Measurements from ENCODE around the gene PEAK1. TPM values are rescaled to one million over a fixed set of nuclear protein-coding genes. Genes with fewer than 3 reads are reported as not detected.

PEAK1 gene
- total RNA-seq, 1 experiment from 2014 or later: 12.4 TPM

- no peak for DNase-seq (ENCODE audit: low read depth)
These were observed 19.6 kb downstream of the PEAK1 start for GRCh38 chr15:77400258-77400657.

- DNase-seq (ENCODE audit: low read depth): no peak
These were observed 21.0 kb downstream of the PEAK1 start for GRCh38 chr15:77398927-77399326.

GRCh38 chr15:77396692-77397091 lies 23.2 kb downstream of the PEAK1 start:
- no peak for DNase-seq (ENCODE audit: low read depth)

GRCh38 chr15:77395013-77395774 lies 24.7 kb downstream of the PEAK1 start:
- DNase-seq (ENCODE audit: low read depth): no peak

GRCh38 chr15:77393471-77393840 lies 26.4 kb downstream of the PEAK1 start:
- DNase-seq (ENCODE audit: low read depth): peak; percentile 40

- no peak for DNase-seq (ENCODE audit: low read depth)
These were observed 27.0 kb downstream of the PEAK1 start for GRCh38 chr15:77392762-77393470.

GRCh38 chr15:77391372-77391951 lies 28.4 kb downstream of the PEAK1 start:
- no peak for DNase-seq (ENCODE audit: low read depth)

- DNase-seq (ENCODE audit: low read depth): peak; percentile 42
These were observed 32.4 kb downstream of the PEAK1 start for GRCh38 chr15:77387365-77388105.

- no peak for DNase-seq (ENCODE audit: low read depth)
These were observed 33.3 kb downstream of the PEAK1 start for GRCh38 chr15:77386626-77387025.

- no peak for DNase-seq (ENCODE audit: low read depth)
These were observed 35.1 kb downstream of the PEAK1 start for GRCh38 chr15:77384589-77385359.

GRCh38 chr15:77384086-77384485 lies 35.8 kb downstream of the PEAK1 start:
- DNase-seq (ENCODE audit: low read depth): no peak

- no peak for DNase-seq (ENCODE audit: low read depth)
These were observed 39.9 kb downstream of the PEAK1 start for GRCh38 chr15:77380033-77380432.

GRCh38 chr15:77376770-77377169 lies 43.1 kb downstream of the PEAK1 start:
- DNase-seq (ENCODE audit: low read depth): no peak

- no peak for DNase-seq (ENCODE audit: low read depth)
These were observed 44.8 kb downstream of the PEAK1 start for GRCh38 chr15:77375133-77375532.

GRCh38 chr15:77373441-77373840 lies 46.5 kb downstream of the PEAK1 start:
- no peak for DNase-seq (ENCODE audit: low read depth)

GRCh38 chr15:77371850-77372563 lies 47.9 kb downstream of the PEAK1 start:
- no peak for DNase-seq (ENCODE audit: low read depth)

- DNase-seq (ENCODE audit: low read depth): peak; percentile 16
These were observed 49.3 kb downstream of the PEAK1 start for GRCh38 chr15:77370580-77370979.

- DNase-seq (ENCODE audit: low read depth): no peak
These were observed 50.7 kb downstream of the PEAK1 start for GRCh38 chr15:77369168-77369567.

GRCh38 chr15:77367631-77368030 lies 52.3 kb downstream of the PEAK1 start:
- DNase-seq (ENCODE audit: low read depth): no peak

- DNase-seq (ENCODE audit: low read depth): no peak
These were observed 58.4 kb downstream of the PEAK1 start for GRCh38 chr15:77361456-77361855.
